ENCODE data around the gene ZFP42. TPM values are rescaled to one million over a fixed set of nuclear protein-coding genes. Genes with fewer than 3 reads are reported as not detected.

Gene ZFP42
- total and polyA plus RNA-seq, 2 experiments from 2014 or later = not detected

GRCh38 chr4:187965726-187966125, 29.8 kb upstream of the ZFP42 start:
- in situ Hi-C loops (cut with MboI) = no loop called here
- no peaks in the 10 kb centered on the region for H3F3A ChIP-seq (ENCODE audit: insufficient read depth)

DNA sequence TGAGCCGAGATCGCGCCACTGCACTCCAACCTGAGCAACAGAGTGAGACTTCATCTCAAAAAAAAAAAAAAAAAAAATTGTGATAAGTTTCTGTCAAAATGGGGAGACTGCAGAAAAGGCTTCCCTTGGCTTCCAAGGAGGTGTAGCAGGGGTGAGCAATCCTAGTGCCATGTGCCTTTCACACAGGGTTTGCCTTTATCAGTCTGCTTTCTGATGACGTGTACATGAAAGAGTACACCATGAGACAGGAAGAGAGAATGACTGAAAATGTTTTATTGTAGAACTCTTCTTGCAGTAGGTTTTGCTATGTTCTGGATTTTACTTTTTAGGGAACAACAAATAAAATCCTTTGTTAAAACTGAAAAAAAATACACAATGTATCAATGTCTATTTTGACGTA, 23.4 kb upstream of the ZFP42 start:
- no peak overlapping the region for H3K4me2 ChIP-seq (ENCODE audit: unreplicated experiment)
- H2AFZ ChIP-seq = no peak overlapping the region
- no peaks in the 10 kb centered on the region for H3K79me2 ChIP-seq (ENCODE audit: insufficient read depth)
- in situ Hi-C loops (cut with MboI) = no loop called here
- H3K9me2 ChIP-seq (ENCODE audit: insufficient read depth) = no peaks in the 10 kb centered on the region
- no peaks in the 10 kb centered on the region for H3K4me1 ChIP-seq (ENCODE audit: insufficient read depth)
- no peaks in the 10 kb centered on the region for H4K20me1 ChIP-seq (ENCODE audit: insufficient read depth)
- DNase-seq = no peak
- no peak overlapping the region for H3K27ac ChIP-seq
- no peak overlapping the region for H3K4me3 ChIP-seq
- 51 to 68% methylated on average over 2 to 5 of the region's 5 CpGs for WGBS, 2 experiments (ENCODE audit: low coverage in 1 of 2, low lambda C conversion rate in 2 of 2, missing lambda C conversion rate in 2 of 2)
- H3K9me3 ChIP-seq (ENCODE audit: low read depth) = no peaks in the 10 kb centered on the region
- H3K9ac ChIP-seq = no peak overlapping the region
- no peaks in the 10 kb centered on the region for H3K36me3 ChIP-seq (ENCODE audit: low read depth)
- H3K27me3 ChIP-seq (replicated peaks; ENCODE audit: insufficient read depth) = no peaks in the 10 kb centered on the region
- no peaks in the 10 kb centered on the region for H3F3A ChIP-seq (ENCODE audit: insufficient read depth)
- TF ChIP-seq EZH2 (IDR thresholded peaks at IDR 0.05; ENCODE audit: insufficient read depth, poor library complexity, severe bottlenecking) = no peak
- TF ChIP-seq EZH2phosphoT487 (IDR thresholded peaks at IDR 0.05; ENCODE audit: insufficient read depth, low read depth) = no peak

More at GRCh38 chr4:187965726-187966125, 29.8 kb upstream of the ZFP42 start:
- H4K20me1 ChIP-seq (ENCODE audit: insufficient read depth) = no peaks in the 10 kb centered on the region
- no peaks in the 10 kb centered on the region for H3K9me2 ChIP-seq (ENCODE audit: insufficient read depth)
- DNase-seq = no peak
- no peaks in the 10 kb centered on the region for H3K4me1 ChIP-seq (ENCODE audit: insufficient read depth)
- no peak overlapping the region for H3K4me2 ChIP-seq (ENCODE audit: unreplicated experiment)
- H3K9me3 ChIP-seq (ENCODE audit: low read depth) = no peaks in the 10 kb centered on the region
- no peaks in the 10 kb centered on the region for H3K27me3 ChIP-seq (replicated peaks; ENCODE audit: insufficient read depth)
- H3K27ac ChIP-seq = no peak overlapping the region
- H2AFZ ChIP-seq = no peak overlapping the region
- no peak overlapping the region for H3K9ac ChIP-seq
- H3K36me3 ChIP-seq (ENCODE audit: low read depth) = no peaks in the 10 kb centered on the region
- H3K79me2 ChIP-seq (ENCODE audit: insufficient read depth) = no peaks in the 10 kb centered on the region
- TF ChIP-seq EZH2 (IDR thresholded peaks at IDR 0.05; ENCODE audit: insufficient read depth, poor library complexity, severe bottlenecking) = no peak
- no peak for TF ChIP-seq EZH2phosphoT487 (IDR thresholded peaks at IDR 0.05; ENCODE audit: insufficient read depth, low read depth)
- WGBS, 2 experiments (ENCODE audit: low coverage in 1 of 2, low lambda C conversion rate in 2 of 2, missing lambda C conversion rate in 2 of 2) = 65 to 70% methylated on average over 8 of the region's 8 CpGs
- H3K4me3 ChIP-seq = no peak overlapping the region

DNA sequence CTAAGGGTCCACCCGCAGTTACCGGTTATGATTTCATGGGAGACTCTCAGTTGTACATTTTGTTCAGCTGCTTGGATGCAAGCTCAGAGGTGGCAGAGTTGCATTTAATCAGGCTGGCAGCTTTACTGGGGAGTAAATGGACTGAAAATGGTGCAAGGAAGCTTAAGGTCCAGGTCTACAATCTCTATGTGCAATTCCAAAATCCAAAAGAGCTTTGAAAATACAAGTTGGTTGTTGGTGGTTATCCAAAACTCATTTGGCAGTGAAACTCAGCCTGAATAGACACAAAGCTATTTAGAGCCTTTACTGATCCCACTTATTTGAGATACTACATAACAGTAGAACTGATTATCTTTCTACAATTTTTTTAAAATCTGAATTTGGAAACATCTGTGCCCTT, 11.8 kb upstream of the ZFP42 start:
- Histone ChIP-seq H3K27ac (no peak overlapping the region), H3K4me1 (ENCODE audit: insufficient read depth) (no peaks in the 10 kb centered on the region), H3K79me2 (ENCODE audit: insufficient read depth) (no peaks in the 10 kb centered on the region), H3K36me3 (ENCODE audit: low read depth) (no peaks in the 10 kb centered on the region), H3K9me2 (ENCODE audit: insufficient read depth) (no peaks in the 10 kb centered on the region), H3K9me3 (ENCODE audit: low read depth) (no peaks in the 10 kb centered on the region), H3K9ac (no peak overlapping the region), H3K4me2 (ENCODE audit: unreplicated experiment) (no peak overlapping the region), H2AFZ (no peak overlapping the region), H3K4me3 (no peak overlapping the region), H4K20me1 (ENCODE audit: insufficient read depth) (no peaks in the 10 kb centered on the region), H3F3A (ENCODE audit: insufficient read depth) (no peaks in the 10 kb centered on the region), H3K27me3 (replicated peaks; ENCODE audit: insufficient read depth) (no peaks in the 10 kb centered on the region)
- TF ChIP-seq EZH2 (IDR thresholded peaks at IDR 0.05; ENCODE audit: insufficient read depth, poor library complexity, severe bottlenecking) (no peak), EZH2phosphoT487 (IDR thresholded peaks at IDR 0.05; ENCODE audit: insufficient read depth, low read depth) (no peak)
- 57 to 61% methylated on average over 2 of the region's 2 CpGs for WGBS, 2 experiments (ENCODE audit: low coverage in 1 of 2, low lambda C conversion rate in 2 of 2, missing lambda C conversion rate in 2 of 2)
- DNase-seq = no peak
- in situ Hi-C loops (cut with MboI) = no loop called here

DNA sequence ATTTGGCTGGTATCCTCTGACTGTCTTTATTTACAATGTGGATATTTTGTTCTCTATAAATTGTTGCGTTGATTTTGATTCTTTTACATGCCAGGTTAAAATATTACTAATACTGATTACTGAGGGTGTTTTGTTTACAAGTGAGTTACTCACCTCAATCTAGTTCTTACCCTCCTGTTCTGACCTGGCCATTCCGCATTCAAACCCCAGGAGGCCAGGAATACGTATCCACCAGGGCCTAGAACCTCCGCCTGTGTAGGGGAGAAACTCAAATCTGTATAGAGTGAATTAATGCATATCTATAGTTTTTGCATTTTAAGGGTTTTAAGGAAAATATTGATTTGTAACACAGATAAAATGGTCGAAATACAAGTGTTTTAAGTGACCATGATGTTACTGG, 2.6 kb upstream of the ZFP42 start:
- Histone ChIP-seq H3K4me3 (no peak overlapping the region), H3K4me1 (ENCODE audit: insufficient read depth) (no peaks in the 10 kb centered on the region), H3K9me2 (ENCODE audit: insufficient read depth) (no peaks in the 10 kb centered on the region), H3F3A (ENCODE audit: insufficient read depth) (no peaks in the 10 kb centered on the region), H3K36me3 (ENCODE audit: low read depth) (no peaks in the 10 kb centered on the region), H2AFZ (no peak overlapping the region), H4K20me1 (ENCODE audit: insufficient read depth) (no peaks in the 10 kb centered on the region), H3K27ac (no peak overlapping the region), H3K79me2 (ENCODE audit: insufficient read depth) (no peaks in the 10 kb centered on the region), H3K27me3 (replicated peaks; ENCODE audit: insufficient read depth) (no peaks in the 10 kb centered on the region), H3K9me3 (ENCODE audit: low read depth) (no peaks in the 10 kb centered on the region), H3K9ac (no peak overlapping the region), H3K4me2 (ENCODE audit: unreplicated experiment) (no peak overlapping the region)
- WGBS, 2 experiments (ENCODE audit: low coverage in 1 of 2, low lambda C conversion rate in 2 of 2, missing lambda C conversion rate in 2 of 2) = 14 to 17% methylated on average over 5 of the region's 5 CpGs
- DNase-seq = no peak
- TF ChIP-seq EZH2 (IDR thresholded peaks at IDR 0.05; ENCODE audit: insufficient read depth, poor library complexity, severe bottlenecking) = no peak
- TF ChIP-seq EZH2phosphoT487 (IDR thresholded peaks at IDR 0.05; ENCODE audit: insufficient read depth, low read depth) = no peak
- in situ Hi-C loops (cut with MboI) = no loop called here

DNA sequence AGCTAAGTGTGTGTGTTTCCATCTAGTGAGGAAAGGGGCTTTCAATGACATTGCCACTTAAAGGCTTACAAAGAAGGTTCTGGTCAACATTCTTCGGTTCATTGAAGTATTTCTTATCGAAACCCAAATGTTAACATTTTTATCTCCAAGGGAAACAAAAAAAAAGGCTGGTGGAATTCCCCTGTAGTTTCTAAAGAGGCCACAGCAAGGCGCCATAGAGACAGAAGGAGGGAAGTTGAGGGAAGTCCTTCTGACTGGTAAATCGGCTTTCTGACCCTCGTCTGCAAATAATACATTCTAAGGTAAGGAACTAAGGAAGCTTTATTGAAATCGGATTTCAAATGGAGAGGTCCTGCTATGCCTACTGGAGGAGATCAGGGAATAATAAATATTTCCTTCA, 1.7 kb upstream of the ZFP42 start:
- no peak overlapping the region for H3K4me2 ChIP-seq (ENCODE audit: unreplicated experiment)
- H3K27ac ChIP-seq = no peak overlapping the region
- H3K4me1 ChIP-seq (ENCODE audit: insufficient read depth) = no peaks in the 10 kb centered on the region
- no peaks in the 10 kb centered on the region for H3K9me2 ChIP-seq (ENCODE audit: insufficient read depth)
- no peak overlapping the region for H2AFZ ChIP-seq
- no peaks in the 10 kb centered on the region for H3K27me3 ChIP-seq (replicated peaks; ENCODE audit: insufficient read depth)
- no peaks in the 10 kb centered on the region for H3K9me3 ChIP-seq (ENCODE audit: low read depth)
- H3F3A ChIP-seq (ENCODE audit: insufficient read depth) = no peaks in the 10 kb centered on the region
- in situ Hi-C loops (cut with MboI) = no loop called here
- H3K79me2 ChIP-seq (ENCODE audit: insufficient read depth) = no peaks in the 10 kb centered on the region
- TF ChIP-seq EZH2phosphoT487 (IDR thresholded peaks at IDR 0.05; ENCODE audit: insufficient read depth, low read depth) = no peak
- no peak for TF ChIP-seq EZH2 (IDR thresholded peaks at IDR 0.05; ENCODE audit: insufficient read depth, poor library complexity, severe bottlenecking)
- no peak overlapping the region for H3K9ac ChIP-seq
- no peak for DNase-seq
- H3K36me3 ChIP-seq (ENCODE audit: low read depth) = no peaks in the 10 kb centered on the region
- WGBS, 2 experiments (ENCODE audit: low coverage in 1 of 2, low lambda C conversion rate in 2 of 2, missing lambda C conversion rate in 2 of 2) = 33 to 34% methylated on average over 6 of the region's 6 CpGs
- no peaks in the 10 kb centered on the region for H4K20me1 ChIP-seq (ENCODE audit: insufficient read depth)
- H3K4me3 ChIP-seq = no peak overlapping the region

All from GM23248 (cell line).